Liver (tissue), 3 donors: ENCODE data around the gene IQGAP2.

Experiments
- EGR1 ChIP-seq, 2 donors: IDR thresholded peaks; 2 replicates each; pipeline ENCODE4 v1.6.1; 2016 to 2018; ENCODE audit warnings: antibody characterized with exemption in 2 of 2, low read depth in 2 of 2
- FOXA2 ChIP-seq: IDR thresholded peaks from 2 replicates; pipeline ENCODE4 v1.6.1; 2016; ENCODE audit warnings: antibody characterized with exemption
- GABPA ChIP-seq, 2 donors: IDR thresholded peaks in 1 of 2; conservative IDR thresholded peaks in 1 of 2; 2 replicates each; pipeline ENCODE4 v1.6.1; 2016; ENCODE audit warnings: antibody characterized with exemption in 2 of 2, mild to moderate bottlenecking in 1 of 2, moderate library complexity in 1 of 2
- HNF4G ChIP-seq: IDR thresholded peaks from 2 replicates; pipeline ENCODE4 v1.6.1; 2016; ENCODE audit warnings: antibody characterized with exemption
- TAF1 ChIP-seq: conservative IDR thresholded peaks from 2 replicates; pipeline ENCODE4 v1.6.1; 2016; ENCODE audit warnings: antibody characterized with exemption, mild to moderate bottlenecking
- YY1 ChIP-seq: IDR thresholded peaks from 2 replicates; pipeline ENCODE4 v1.6.1; 2016; ENCODE audit warnings: antibody characterized with exemption, mild to moderate bottlenecking
- ZBTB33 ChIP-seq: IDR thresholded peaks from 2 replicates; pipeline ENCODE4 v1.6.1; 2016; ENCODE audit warnings: antibody characterized with exemption
- TF ChIP-seq, protein P1 (sequence below): IDR thresholded peaks from 2 replicates; pipeline ENCODE4 v1.6.1; 2016; ENCODE audit warnings: antibody characterized with exemption, mild to moderate bottlenecking
- TF ChIP-seq, protein P2 (sequence below): fragments of 150-350 bp; IDR thresholded peaks from 2 replicates; pipeline ENCODE4 v1.5.1; 2017; ENCODE audit warnings: improper control_type of control experiment, low read depth, low read length; ENCODE audit not compliant: missing input control
- TF ChIP-seq, protein P3 (sequence below): IDR thresholded peaks from 2 replicates; pipeline ENCODE4 v1.6.1; 2016; ENCODE audit warnings: antibody characterized with exemption
- donor health status: healthy.
- donor health status: healthy.

- TF ChIP-seq, protein P1, sequence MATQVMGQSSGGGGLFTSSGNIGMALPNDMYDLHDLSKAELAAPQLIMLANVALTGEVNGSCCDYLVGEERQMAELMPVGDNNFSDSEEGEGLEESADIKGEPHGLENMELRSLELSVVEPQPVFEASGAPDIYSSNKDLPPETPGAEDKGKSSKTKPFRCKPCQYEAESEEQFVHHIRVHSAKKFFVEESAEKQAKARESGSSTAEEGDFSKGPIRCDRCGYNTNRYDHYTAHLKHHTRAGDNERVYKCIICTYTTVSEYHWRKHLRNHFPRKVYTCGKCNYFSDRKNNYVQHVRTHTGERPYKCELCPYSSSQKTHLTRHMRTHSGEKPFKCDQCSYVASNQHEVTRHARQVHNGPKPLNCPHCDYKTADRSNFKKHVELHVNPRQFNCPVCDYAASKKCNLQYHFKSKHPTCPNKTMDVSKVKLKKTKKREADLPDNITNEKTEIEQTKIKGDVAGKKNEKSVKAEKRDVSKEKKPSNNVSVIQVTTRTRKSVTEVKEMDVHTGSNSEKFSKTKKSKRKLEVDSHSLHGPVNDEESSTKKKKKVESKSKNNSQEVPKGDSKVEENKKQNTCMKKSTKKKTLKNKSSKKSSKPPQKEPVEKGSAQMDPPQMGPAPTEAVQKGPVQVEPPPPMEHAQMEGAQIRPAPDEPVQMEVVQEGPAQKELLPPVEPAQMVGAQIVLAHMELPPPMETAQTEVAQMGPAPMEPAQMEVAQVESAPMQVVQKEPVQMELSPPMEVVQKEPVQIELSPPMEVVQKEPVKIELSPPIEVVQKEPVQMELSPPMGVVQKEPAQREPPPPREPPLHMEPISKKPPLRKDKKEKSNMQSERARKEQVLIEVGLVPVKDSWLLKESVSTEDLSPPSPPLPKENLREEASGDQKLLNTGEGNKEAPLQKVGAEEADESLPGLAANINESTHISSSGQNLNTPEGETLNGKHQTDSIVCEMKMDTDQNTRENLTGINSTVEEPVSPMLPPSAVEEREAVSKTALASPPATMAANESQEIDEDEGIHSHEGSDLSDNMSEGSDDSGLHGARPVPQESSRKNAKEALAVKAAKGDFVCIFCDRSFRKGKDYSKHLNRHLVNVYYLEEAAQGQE = no peak
- TF ChIP-seq, protein P2, sequence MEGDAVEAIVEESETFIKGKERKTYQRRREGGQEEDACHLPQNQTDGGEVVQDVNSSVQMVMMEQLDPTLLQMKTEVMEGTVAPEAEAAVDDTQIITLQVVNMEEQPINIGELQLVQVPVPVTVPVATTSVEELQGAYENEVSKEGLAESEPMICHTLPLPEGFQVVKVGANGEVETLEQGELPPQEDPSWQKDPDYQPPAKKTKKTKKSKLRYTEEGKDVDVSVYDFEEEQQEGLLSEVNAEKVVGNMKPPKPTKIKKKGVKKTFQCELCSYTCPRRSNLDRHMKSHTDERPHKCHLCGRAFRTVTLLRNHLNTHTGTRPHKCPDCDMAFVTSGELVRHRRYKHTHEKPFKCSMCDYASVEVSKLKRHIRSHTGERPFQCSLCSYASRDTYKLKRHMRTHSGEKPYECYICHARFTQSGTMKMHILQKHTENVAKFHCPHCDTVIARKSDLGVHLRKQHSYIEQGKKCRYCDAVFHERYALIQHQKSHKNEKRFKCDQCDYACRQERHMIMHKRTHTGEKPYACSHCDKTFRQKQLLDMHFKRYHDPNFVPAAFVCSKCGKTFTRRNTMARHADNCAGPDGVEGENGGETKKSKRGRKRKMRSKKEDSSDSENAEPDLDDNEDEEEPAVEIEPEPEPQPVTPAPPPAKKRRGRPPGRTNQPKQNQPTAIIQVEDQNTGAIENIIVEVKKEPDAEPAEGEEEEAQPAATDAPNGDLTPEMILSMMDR = no peak
- TF ChIP-seq YY1 = no peak
- no peak for TF ChIP-seq GABPA (IDR thresholded peaks at IDR 0.05 in 1 of 2, conservative IDR thresholded peaks at IDR 0.05 in 1 of 2)
- TF ChIP-seq EGR1 (IDR thresholded peaks at IDR 0.05; ENCODE audit: low read depth in 2 of 2) = no peak
- TF ChIP-seq FOXA2 = no peak
- TF ChIP-seq TAF1 = no peak
- TF ChIP-seq, protein P3, sequence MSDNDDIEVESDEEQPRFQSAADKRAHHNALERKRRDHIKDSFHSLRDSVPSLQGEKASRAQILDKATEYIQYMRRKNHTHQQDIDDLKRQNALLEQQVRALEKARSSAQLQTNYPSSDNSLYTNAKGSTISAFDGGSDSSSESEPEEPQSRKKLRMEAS = no peak
- no peak for TF ChIP-seq HNF4G
- no peak for TF ChIP-seq ZBTB33
Measured at GRCh38 chr5:76449606-76450005, 46.5 kb downstream of the IQGAP2 start.
